ENCODE data around the gene ARF5. TPM values are rescaled to one million over a fixed set of nuclear protein-coding genes. Genes with fewer than 3 reads are reported as not detected.

Gene ARF5
- total RNA-seq, 1 experiment from 2014 or later, result 133 TPM

- no peaks in the 10 kb centered on the region for H3K9me3 Mint-ChIP-seq (ENCODE audit: unreplicated experiment)
- no peak overlapping the region for H3K27ac Mint-ChIP-seq (ENCODE audit: low read depth, unreplicated experiment)
- ChIA-PET CTCF (interaction anchor here (0.6 kb wide), 1 partner anchor 10 kb away, joined by 3 read pairs; no protein-coding TSS in a partner anchor), POLR2A (no interaction called here)
- intact Hi-C loops (cut with micrococcal nuclease), result loop anchor here (10.0 kb wide), 1 partner anchor 188 kb away; the partner anchor contains the start of gene ZNF800
- no TSS peak for BruUV-seq (replicated peaks)
- no peak for TF ChIP-seq CTCF (IDR thresholded peaks at IDR 0.05; ENCODE audit: unreplicated experiment)
- H3K27me3 Mint-ChIP-seq (ENCODE audit: insufficient read depth, unreplicated experiment), result no peaks in the 10 kb centered on the region
- no peak overlapping the region for H3K4me3 Mint-ChIP-seq (ENCODE audit: unreplicated experiment)
- no peak for DNase-seq (ENCODE audit: unreplicated experiment)
- H3K4me1 Mint-ChIP-seq (ENCODE audit: insufficient read depth, unreplicated experiment), result peaks cover 30% of the 10 kb centered on the region
- peaks cover 17% of the 10 kb centered on the region for H3K36me3 Mint-ChIP-seq (ENCODE audit: insufficient read depth, unreplicated experiment)
Observed at GRCh38 chr7:127582361-127582760, 5.8 kb upstream of the ARF5 start.

GRCh38 chr7:127584648-127585043, 3.6 kb upstream of the ARF5 start:
- BruUV-seq (replicated peaks), result no TSS peak
- peak overlapping the region; percentile 90 for H3K27ac Mint-ChIP-seq (ENCODE audit: low read depth, unreplicated experiment)
- H3K4me3 Mint-ChIP-seq (ENCODE audit: unreplicated experiment), result peak overlapping the region; percentile 79
- intact Hi-C loops (cut with micrococcal nuclease), result loop anchor here (5.0 to 10.0 kb wide), 2 partner anchors 190 to 623 kb away; partner anchors contain the start of gene ZNF800
- no peak for TF ChIP-seq CTCF (IDR thresholded peaks at IDR 0.05; ENCODE audit: unreplicated experiment)
- no peak for DNase-seq (ENCODE audit: unreplicated experiment)
- no peaks in the 10 kb centered on the region for H3K27me3 Mint-ChIP-seq (ENCODE audit: insufficient read depth, unreplicated experiment)
- peaks cover 17% of the 10 kb centered on the region for H3K36me3 Mint-ChIP-seq (ENCODE audit: insufficient read depth, unreplicated experiment)
- ChIA-PET CTCF (interaction anchor here (0.6 to 1.3 kb wide), 2 partner anchors 205 to 803 kb away, joined by 3 read pairs; no protein-coding TSS in a partner anchor), POLR2A (interaction anchor here (0.6 to 5.1 kb wide), 6 partner anchors 9 to 1182 kb away, joined by 3 to 41 read pairs (median 3); partner anchors contain the start of gene ZNF800)
- peaks cover 34% of the 10 kb centered on the region for H3K4me1 Mint-ChIP-seq (ENCODE audit: insufficient read depth, unreplicated experiment)
- no peaks in the 10 kb centered on the region for H3K9me3 Mint-ChIP-seq (ENCODE audit: unreplicated experiment)

- no peaks in the 10 kb centered on the region for H3K27me3 Mint-ChIP-seq (ENCODE audit: insufficient read depth, unreplicated experiment)
- peak; percentile 80 for DNase-seq (ENCODE audit: unreplicated experiment)
- H3K4me3 Mint-ChIP-seq (ENCODE audit: unreplicated experiment), result peak within 1 kb of the TSS; percentile 79
- ChIA-PET CTCF (interaction anchor here (0.7 to 1.4 kb wide), 5 partner anchors 8 to 1095 kb away, joined by 3 to 4 read pairs (median 3); partner anchors contain the start of gene ZNF800), POLR2A (interaction anchor here (0.6 to 5.1 kb wide), 10 partner anchors 9 to 281 kb away, joined by 3 to 41 read pairs (median 3); partner anchors contain the start of genes SND1 and ZNF800)
- peaks cover 38% of the 10 kb centered on the region for H3K4me1 Mint-ChIP-seq (ENCODE audit: insufficient read depth, unreplicated experiment)
- intact Hi-C loops (cut with micrococcal nuclease), result loop anchor here (5.0 to 10.0 kb wide), 2 partner anchors 190 to 622 kb away; partner anchors contain the start of gene ZNF800
- no peaks in the 10 kb centered on the region for H3K9me3 Mint-ChIP-seq (ENCODE audit: unreplicated experiment)
- BruUV-seq (replicated peaks), result TSS peak; percentile 46
- peak within 1 kb of the TSS; percentile 90 for H3K27ac Mint-ChIP-seq (ENCODE audit: low read depth, unreplicated experiment)
- peaks cover 19% of the 10 kb centered on the region for H3K36me3 Mint-ChIP-seq (ENCODE audit: insufficient read depth, unreplicated experiment)
- no peak for TF ChIP-seq CTCF (IDR thresholded peaks at IDR 0.05; ENCODE audit: unreplicated experiment)
Observed at GRCh38 chr7:127585044-127585953, 2.9 kb upstream of the ARF5 start, which contains the start of gene GCC1. TSS of gene GCC1 (minus strand) at chr7:127585596. CDS start at chr7:127585182, 414 bp downstream.

GRCh38 chr7:127586346-127586745, 1.9 kb upstream of the ARF5 start:
- peak overlapping the region; percentile 79 for H3K4me3 Mint-ChIP-seq (ENCODE audit: unreplicated experiment)
- no peak for TF ChIP-seq CTCF (IDR thresholded peaks at IDR 0.05; ENCODE audit: unreplicated experiment)
- no TSS peak for BruUV-seq (replicated peaks)
- H3K36me3 Mint-ChIP-seq (ENCODE audit: insufficient read depth, unreplicated experiment), result peaks cover 28% of the 10 kb centered on the region
- no peaks in the 10 kb centered on the region for H3K9me3 Mint-ChIP-seq (ENCODE audit: unreplicated experiment)
- intact Hi-C loops (cut with micrococcal nuclease), result loop anchor here (5.0 to 10.0 kb wide), 2 partner anchors 192 to 621 kb away; partner anchors contain the start of gene ZNF800
- H3K4me1 Mint-ChIP-seq (ENCODE audit: insufficient read depth, unreplicated experiment), result peaks cover 38% of the 10 kb centered on the region
- ChIA-PET POLR2A (interaction anchor here (0.9 to 5.1 kb wide), 5 partner anchors 65 to 199 kb away, joined by 3 to 41 read pairs (median 10); partner anchors contain the start of genes SND1 and ZNF800), CTCF (interaction anchor here (0.7 to 1.4 kb wide), 3 partner anchors 9 to 623 kb away, joined by 3 to 4 read pairs (median 3); partner anchors contain the start of gene ZNF800)
- no peak for DNase-seq (ENCODE audit: unreplicated experiment)
- no peak overlapping the region for H3K27ac Mint-ChIP-seq (ENCODE audit: low read depth, unreplicated experiment)
- H3K27me3 Mint-ChIP-seq (ENCODE audit: insufficient read depth, unreplicated experiment), result no peaks in the 10 kb centered on the region
